AG04450 (cell line): ENCODE results near the gene PSMG4. TPM values are rescaled to one million over a fixed set of nuclear protein-coding genes. Genes with fewer than 3 reads are reported as not detected.

Experiments
- CTCF ChIA-PET: fragments of 300-600, 350-600 bp; formaldehyde crosslinking; extraction: SDS; loops from one replicate; lab custom pipeline; 2022; ENCODE audit warnings: antibody characterized with exemption, inconsistent platforms; lab: Charles Lee
- POLR2A ChIA-PET: fragments of 350-600 bp; formaldehyde crosslinking; extraction: SDS; loops from one replicate; lab custom pipeline; 2021; ENCODE audit warnings: antibody characterized with exemption, inconsistent platforms; lab: Yijun Ruan, JAX
- DNase-seq: peaks from one replicate; pipeline ENCODE4 v3.0.0-alpha.2; 2011; ENCODE audit warnings: low read depth, low spot score
- H3K27ac ChIP-seq: one replicate; pipeline ENCODE4 v1.5.1; 2012; ENCODE audit warnings: low read depth, low read length, control low read depth
- H3K27me3 ChIP-seq: one replicate; pipeline ENCODE4 v1.6.0; 2012; ENCODE audit warnings: low read length; ENCODE audit not compliant: control insufficient read depth, insufficient read depth
- H3K4me3 ChIP-seq: 2 replicates; pipeline ENCODE4 v1.5.1; 2011; ENCODE audit warnings: mild to moderate bottlenecking, low read depth, low read length, control low read depth
- H3K9me3 ChIP-seq: 2 replicates; pipeline ENCODE4 v1.5.1; 2012; ENCODE audit warnings: low read length; ENCODE audit not compliant: control insufficient read depth, insufficient read depth
- CTCF ChIP-seq: IDR thresholded peaks from 2 replicates; pipeline ENCODE4 v1.5.1; 2011; ENCODE audit warnings: low read depth, low read length, control low read depth, inconsistent platforms
- polyA plus RNA-seq: library from polyadenylated mRNA; depleted of rRNA; stranded (reverse); fragments of >200 nt; gene quantifications from 2 replicates; pipeline ENCODE4 v1.2.3, GENCODE V29; 2011

PSMG4 gene
- polyA plus RNA-seq, 1 experiment: 15.8 TPM

DNA sequence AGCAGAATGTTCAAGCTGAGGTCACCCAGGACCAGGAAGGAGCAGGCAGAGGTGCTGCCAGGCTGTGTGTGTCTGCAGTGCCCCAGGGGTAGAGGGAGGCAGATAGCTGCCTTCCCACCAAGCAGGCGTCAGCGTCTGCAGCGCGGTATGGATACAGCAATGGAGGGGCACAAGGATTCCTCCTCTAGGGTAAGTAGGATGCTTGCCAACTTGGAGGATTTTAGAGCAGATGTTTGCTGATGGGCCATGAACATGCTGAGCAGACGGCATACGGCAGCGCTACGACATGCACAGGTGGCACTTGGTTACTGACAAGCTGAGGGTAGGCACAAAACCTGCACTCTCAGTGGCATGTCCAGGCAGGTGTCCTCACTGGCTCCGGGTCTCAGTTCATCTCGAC, 48.1 kb downstream of the PSMG4 start:
- no peak overlapping the region for H3K27ac ChIP-seq
- peaks cover 25% of the 10 kb centered on the region for H3K27me3 ChIP-seq
- no peak for DNase-seq
- ChIA-PET CTCF (no interaction called here), POLR2A (no interaction called here)
- H3K9me3 ChIP-seq: 0 out of 2 replicates have a peak, but pooled peaks cover 6% of the 10 kb centered on the region
- no peak for TF ChIP-seq CTCF
- no peak overlapping the region for H3K4me3 ChIP-seq

DNA sequence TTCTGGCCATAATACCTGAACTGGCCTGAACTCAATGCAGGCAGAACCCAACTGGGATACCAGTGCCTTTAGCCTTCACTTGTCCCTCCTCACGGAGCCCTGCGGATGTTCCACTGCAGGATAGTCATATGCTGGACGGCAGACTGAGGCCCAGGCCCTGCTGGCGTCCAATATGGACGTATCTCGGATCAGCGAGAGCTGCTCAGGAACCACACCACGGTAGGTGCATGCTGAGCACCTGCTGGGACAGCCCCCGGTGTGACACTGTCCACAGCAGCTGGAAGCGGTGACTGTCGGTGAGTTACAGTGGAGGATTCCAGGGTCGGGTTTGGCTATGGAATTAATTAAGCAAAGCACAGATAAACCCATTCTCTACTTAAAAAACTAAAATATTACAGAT, 48.7 kb downstream of the PSMG4 start:
- Histone ChIP-seq H3K4me3 (no peak overlapping the region), H3K9me3 (0 out of 2 replicates have a peak, but pooled peaks cover 6% of the 10 kb centered on the region), H3K27ac (no peak overlapping the region), H3K27me3 (peaks cover 29% of the 10 kb centered on the region)
- TF ChIP-seq CTCF: no peak
- POLR2A ChIA-PET: no interaction called here
- DNase-seq: no peak
- CTCF ChIA-PET: no interaction called here

DNA sequence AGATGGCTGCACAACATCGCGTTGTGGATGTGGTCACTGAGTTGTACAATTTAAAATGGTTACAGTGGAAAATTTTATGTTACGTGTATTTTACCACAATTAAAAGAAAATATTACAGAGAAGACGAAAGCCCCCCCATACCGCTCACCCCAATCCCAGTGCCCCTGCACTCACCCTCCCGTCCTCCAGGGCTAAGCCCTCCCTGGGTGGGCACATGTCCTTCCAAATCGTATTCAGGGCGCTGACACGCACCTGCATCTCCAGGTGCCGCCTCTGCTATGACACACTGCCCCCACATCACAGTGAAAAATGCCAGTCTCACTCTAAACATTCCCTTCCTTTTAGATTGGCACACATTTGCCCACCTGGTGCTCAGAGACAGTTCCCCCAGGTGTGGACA, 49.4 kb downstream of the PSMG4 start:
- ChIA-PET CTCF (no interaction called here), POLR2A (no interaction called here)
- no peak for TF ChIP-seq CTCF
- no peak for DNase-seq
- Histone ChIP-seq H3K27ac (no peak overlapping the region), H3K9me3 (0 out of 2 replicates have a peak, but pooled peaks cover 6% of the 10 kb centered on the region), H3K4me3 (no peak overlapping the region), H3K27me3 (peaks cover 34% of the 10 kb centered on the region)

DNA sequence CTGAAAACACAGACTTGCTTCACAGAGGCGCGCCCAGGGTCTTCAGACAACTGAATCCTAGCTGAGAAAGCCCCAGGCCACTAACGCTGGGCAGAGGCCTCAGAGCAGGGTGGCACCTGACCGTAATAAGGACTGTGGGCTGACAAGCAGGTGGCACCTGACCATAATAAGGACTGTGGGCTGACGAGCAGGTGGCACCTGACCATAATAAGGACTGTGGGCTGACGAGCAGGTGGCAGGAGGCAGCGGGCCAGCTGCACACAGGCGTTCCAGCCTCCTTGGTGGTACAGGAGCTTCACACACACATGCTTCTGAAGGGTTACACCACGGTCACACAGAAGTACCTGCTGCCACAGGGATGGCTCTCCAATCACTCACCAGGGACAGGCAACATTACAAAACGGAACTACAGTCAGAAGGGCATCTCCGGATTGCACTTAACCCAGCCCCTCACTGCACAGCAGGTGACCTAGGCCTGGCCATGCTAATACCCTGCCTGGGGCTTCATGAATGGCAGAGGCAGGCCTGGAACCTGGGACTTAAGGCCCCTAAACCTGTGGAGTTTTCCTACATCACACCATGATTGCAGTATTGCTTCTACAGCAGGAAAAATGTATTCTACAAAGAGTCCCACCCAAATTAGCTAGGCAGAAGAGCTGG, 50.8 kb downstream of the PSMG4 start:
- TF ChIP-seq CTCF: no peak
- CTCF ChIA-PET: no interaction called here
- H3K9me3 ChIP-seq: 0 out of 2 replicates have a peak, but pooled peaks cover 6% of the 10 kb centered on the region
- POLR2A ChIA-PET: no interaction called here
- no peak for DNase-seq
- peaks cover 31% of the 10 kb centered on the region for H3K27me3 ChIP-seq
- no peak overlapping the region for H3K27ac ChIP-seq
- no peak overlapping the region for H3K4me3 ChIP-seq

- ChIA-PET POLR2A (no interaction called here), CTCF (no interaction called here)
- no peak for TF ChIP-seq CTCF
- Histone ChIP-seq H3K9me3 (0 out of 2 replicates have a peak, but pooled peaks cover 6% of the 10 kb centered on the region), H3K27ac (no peak overlapping the region), H3K27me3 (peaks cover 31% of the 10 kb centered on the region), H3K4me3 (no peak overlapping the region)
- DNase-seq: no peak
Measured at GRCh38 chr6:3310051-3310448, 51.3 kb downstream of the PSMG4 start.
